ENCODE results near the gene GMPR2.
"Not testable (repeated sequence)": the region's sequence is repeated elsewhere in the genome, so short reads cannot be mapped to it uniquely, and the experiment has no call there.

Gene GMPR2

DNA sequence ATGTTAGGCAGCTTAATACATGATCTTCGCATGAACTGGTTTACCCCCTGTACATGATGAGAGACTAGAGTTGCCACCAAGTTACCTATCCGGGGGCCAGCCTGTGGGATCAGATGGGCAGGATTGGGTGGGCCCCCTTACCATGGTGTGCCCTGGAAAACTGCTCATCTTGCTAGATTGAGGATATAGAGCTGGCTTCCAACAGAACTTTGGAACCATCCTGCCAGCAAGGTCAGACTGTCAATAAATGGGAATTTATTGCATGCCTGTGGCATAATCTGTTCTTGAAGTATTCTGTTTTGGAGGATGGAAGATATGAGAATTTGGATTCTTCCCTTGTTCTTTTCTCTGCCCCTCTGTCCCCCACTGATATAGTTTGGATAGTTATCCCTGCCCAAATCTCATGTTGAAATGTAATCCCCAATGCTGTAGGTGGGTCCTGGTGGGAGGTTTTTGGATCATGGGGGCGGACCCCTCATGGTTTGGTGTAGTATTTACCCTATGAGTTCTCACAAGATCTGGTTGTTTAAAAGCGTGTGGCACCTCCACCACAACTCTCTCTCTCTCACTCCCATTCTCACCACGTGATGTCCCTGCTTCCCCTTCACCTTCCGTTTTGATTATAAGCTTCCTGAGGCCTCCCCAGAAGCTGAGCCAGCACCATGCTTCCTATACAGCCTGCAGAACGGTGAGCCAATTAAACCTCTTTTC is 33.8 kb upstream of the GMPR2 start:
- no peak for DNase-seq (ENCODE audit: low read depth in 1 of 2, low spot score in 1 of 2)
- no peak overlapping the region for H3K27ac ChIP-seq (replicated peaks)
- H3K27me3 ChIP-seq (ENCODE audit: insufficient read depth, poor library complexity, severe bottlenecking): no peaks in the 10 kb centered on the region
- no peak for TF ChIP-seq GABPA (IDR thresholded peaks at IDR 0.05; ENCODE audit: low read depth)
- TF ChIP-seq, protein P1, sequence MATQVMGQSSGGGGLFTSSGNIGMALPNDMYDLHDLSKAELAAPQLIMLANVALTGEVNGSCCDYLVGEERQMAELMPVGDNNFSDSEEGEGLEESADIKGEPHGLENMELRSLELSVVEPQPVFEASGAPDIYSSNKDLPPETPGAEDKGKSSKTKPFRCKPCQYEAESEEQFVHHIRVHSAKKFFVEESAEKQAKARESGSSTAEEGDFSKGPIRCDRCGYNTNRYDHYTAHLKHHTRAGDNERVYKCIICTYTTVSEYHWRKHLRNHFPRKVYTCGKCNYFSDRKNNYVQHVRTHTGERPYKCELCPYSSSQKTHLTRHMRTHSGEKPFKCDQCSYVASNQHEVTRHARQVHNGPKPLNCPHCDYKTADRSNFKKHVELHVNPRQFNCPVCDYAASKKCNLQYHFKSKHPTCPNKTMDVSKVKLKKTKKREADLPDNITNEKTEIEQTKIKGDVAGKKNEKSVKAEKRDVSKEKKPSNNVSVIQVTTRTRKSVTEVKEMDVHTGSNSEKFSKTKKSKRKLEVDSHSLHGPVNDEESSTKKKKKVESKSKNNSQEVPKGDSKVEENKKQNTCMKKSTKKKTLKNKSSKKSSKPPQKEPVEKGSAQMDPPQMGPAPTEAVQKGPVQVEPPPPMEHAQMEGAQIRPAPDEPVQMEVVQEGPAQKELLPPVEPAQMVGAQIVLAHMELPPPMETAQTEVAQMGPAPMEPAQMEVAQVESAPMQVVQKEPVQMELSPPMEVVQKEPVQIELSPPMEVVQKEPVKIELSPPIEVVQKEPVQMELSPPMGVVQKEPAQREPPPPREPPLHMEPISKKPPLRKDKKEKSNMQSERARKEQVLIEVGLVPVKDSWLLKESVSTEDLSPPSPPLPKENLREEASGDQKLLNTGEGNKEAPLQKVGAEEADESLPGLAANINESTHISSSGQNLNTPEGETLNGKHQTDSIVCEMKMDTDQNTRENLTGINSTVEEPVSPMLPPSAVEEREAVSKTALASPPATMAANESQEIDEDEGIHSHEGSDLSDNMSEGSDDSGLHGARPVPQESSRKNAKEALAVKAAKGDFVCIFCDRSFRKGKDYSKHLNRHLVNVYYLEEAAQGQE (IDR thresholded peaks at IDR 0.05; ENCODE audit: insufficient replicate concordance, low read depth): no peak
- TF ChIP-seq, protein P2, sequence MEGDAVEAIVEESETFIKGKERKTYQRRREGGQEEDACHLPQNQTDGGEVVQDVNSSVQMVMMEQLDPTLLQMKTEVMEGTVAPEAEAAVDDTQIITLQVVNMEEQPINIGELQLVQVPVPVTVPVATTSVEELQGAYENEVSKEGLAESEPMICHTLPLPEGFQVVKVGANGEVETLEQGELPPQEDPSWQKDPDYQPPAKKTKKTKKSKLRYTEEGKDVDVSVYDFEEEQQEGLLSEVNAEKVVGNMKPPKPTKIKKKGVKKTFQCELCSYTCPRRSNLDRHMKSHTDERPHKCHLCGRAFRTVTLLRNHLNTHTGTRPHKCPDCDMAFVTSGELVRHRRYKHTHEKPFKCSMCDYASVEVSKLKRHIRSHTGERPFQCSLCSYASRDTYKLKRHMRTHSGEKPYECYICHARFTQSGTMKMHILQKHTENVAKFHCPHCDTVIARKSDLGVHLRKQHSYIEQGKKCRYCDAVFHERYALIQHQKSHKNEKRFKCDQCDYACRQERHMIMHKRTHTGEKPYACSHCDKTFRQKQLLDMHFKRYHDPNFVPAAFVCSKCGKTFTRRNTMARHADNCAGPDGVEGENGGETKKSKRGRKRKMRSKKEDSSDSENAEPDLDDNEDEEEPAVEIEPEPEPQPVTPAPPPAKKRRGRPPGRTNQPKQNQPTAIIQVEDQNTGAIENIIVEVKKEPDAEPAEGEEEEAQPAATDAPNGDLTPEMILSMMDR (IDR thresholded peaks at IDR 0.05; ENCODE audit: insufficient read depth, low read length): no peak
- H3K4me3 ChIP-seq (replicated peaks; ENCODE audit: insufficient read depth, low read length): no peak overlapping the region

DNA sequence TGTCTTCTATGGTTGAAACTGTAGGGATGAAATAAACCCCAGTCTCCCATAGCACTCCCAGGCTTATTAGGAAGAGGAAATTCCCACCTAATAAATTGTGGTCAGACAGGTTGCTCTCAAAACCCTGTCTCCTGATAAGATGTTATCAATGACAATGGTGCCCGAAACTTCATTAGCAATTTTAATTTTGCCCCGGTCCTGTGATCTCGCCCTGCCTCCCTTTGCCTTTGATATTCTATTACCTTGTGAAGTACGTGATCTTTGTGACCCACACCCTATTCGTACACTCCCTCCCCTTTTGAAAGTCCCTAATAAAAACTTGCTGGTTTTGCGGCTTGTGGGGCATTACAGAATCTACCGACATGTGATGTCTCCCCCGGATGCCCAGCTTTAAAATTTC is 30.2 kb upstream of the GMPR2 start:
- DNase-seq (ENCODE audit: low read depth in 1 of 2, low spot score in 1 of 2); H3K27me3 ChIP-seq (ENCODE audit: insufficient read depth, poor library complexity, severe bottlenecking); H3K4me3 ChIP-seq (replicated peaks; ENCODE audit: insufficient read depth, low read length); H3K27ac ChIP-seq (replicated peaks): not testable (repeated sequence)

DNA sequence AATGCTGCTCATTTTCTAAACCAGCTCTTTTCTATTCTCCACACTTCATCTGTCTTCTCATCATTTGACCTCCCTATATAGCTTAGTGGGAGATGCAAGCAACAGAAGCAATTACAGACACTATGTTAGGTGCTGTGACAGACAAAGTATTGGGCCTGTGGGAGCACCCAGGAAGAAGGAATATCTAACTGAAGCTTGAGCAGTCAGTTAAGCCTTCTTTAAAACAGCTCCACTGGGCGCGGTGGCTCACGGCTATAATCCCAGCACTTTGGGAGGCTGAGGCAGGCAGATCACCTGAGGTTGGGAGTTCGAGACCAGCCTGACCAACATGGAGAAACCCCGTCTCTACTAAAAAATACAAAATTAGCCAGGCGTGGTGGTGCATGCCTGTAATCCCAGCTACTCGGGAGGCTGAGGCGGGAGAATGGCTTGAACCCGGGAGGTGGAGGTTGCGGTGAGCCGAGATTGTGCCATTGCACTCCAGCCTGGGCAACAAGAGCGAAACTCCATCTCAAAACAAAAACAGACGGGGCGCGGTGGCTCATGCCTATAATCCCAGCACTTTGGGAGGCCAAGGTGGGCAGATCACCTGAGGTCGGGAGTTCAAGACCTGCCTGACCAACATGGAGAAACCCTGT is 29.4 kb upstream of the GMPR2 start:
- H3K27me3 ChIP-seq (ENCODE audit: insufficient read depth, poor library complexity, severe bottlenecking); H3K27ac ChIP-seq (replicated peaks); DNase-seq (ENCODE audit: low read depth in 1 of 2, low spot score in 1 of 2); H3K4me3 ChIP-seq (replicated peaks; ENCODE audit: insufficient read depth, low read length): not testable (repeated sequence)

DNA sequence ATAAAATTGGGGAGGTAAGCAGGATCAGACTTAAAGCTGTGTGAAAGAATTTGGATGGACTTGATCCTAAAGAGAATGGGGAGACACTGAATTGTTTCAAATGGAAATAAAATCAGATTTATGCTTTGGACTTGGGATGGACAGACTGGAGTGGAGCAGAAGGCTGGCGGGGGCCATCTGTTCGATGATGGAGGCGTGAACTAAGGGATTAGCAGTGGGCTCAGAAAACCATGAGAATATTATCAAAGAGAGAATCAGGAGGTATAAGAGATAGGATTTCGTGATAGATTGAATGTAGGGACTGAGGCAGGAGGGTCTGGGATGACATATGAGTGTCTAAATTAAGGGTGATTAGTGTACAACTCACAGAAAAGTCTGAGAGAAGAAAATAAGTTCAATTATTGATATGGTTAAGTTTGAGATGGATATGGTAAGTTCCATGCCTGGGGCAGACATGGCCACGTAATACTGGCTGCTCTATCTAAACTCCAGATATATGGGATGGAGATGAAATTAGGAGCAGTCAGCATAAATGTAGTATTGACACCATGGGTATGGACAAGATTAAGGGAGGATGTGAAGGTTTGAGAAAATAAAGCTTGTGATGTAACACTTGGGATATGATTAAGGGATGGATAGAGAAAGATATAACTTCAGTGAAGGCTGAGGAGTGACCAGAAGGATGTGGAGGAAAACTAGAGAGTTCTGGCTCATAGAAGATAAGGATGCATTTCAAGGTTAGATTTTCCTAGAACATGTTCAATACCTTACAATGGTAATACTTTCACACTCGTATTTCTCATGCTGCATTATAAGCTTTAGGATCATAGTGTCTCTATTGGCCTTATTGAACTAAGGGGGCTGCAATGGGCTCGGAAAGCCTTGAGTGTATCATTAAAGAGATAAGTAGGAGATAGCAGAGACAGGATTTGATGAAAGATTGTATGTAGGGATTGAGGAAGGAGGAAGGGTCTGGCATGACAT is 28.3 kb upstream of the GMPR2 start:
- no peak for DNase-seq (ENCODE audit: low read depth in 1 of 2, low spot score in 1 of 2)
- TF ChIP-seq, protein P1 (IDR thresholded peaks at IDR 0.05; ENCODE audit: insufficient replicate concordance, low read depth): no peak
- TF ChIP-seq, protein P2 (IDR thresholded peaks at IDR 0.05; ENCODE audit: insufficient read depth, low read length): no peak
- TF ChIP-seq GABPA (IDR thresholded peaks at IDR 0.05; ENCODE audit: low read depth): no peak
- no peak for TF ChIP-seq POLR2AphosphoS5 (IDR thresholded peaks at IDR 0.05; ENCODE audit: low read depth)
- TF ChIP-seq SPI1 (IDR thresholded peaks at IDR 0.05; ENCODE audit: borderline replicate concordance, low read depth): no peak

More for the DNA sequence above, 28.3 kb upstream of the GMPR2 start:
- no peaks in the 10 kb centered on the region for H3K27me3 ChIP-seq (ENCODE audit: insufficient read depth, poor library complexity, severe bottlenecking)
- H3K27ac ChIP-seq (replicated peaks): no peak overlapping the region
- H3K4me3 ChIP-seq (replicated peaks; ENCODE audit: insufficient read depth, low read length): no peak overlapping the region

Data from HL-60 (cell line).